Pancreas (tissue), 10 donors: ENCODE measurements around the gene GREM1. TPM values are rescaled to one million over a fixed set of nuclear protein-coding genes. Genes with fewer than 3 reads are reported as not detected.

Experiments
- ATAC-seq, 4 donors: fragments of 200-7000 bp; cut with Tn5 transposase; one replicate each; pipeline versions ENCODE4 v1.8.0 to v1.9.1; 2020; ENCODE audit warnings: mild to moderate bottlenecking in 4 of 4, moderate library complexity in 4 of 4
- DNase-seq, 6 donors: peaks; one replicate each; pipeline ENCODE4 v3.0.0-alpha.2; 2020
- FAIRE-seq: peaks from 2 replicates; lab custom pipeline; 2012; peaks lifted over from hg19 to GRCh38; lab: Jason Lieb, UNC
- H3K27ac ChIP-seq, 4 donors: fragments of 200-600 bp; sonication (generic); 1 replicate in 3 of 4; 2 replicates in 1 of 4; pipeline versions ENCODE4 v1.5.0 to v1.8.0; 2020
- H3K27me3 ChIP-seq, 4 donors: fragments of 200-600 bp; one replicate each; pipeline ENCODE4 v1.8.0; 2021
- H3K36me3 ChIP-seq, 3 donors: fragments of 200-600 bp; sonication (generic) in 1 of 3; one replicate each; pipeline versions ENCODE4 v1.5.0 to v1.8.0; 2020 to 2021
- H3K4me1 ChIP-seq, 3 donors: fragments of 200-600 bp; one replicate each; pipeline ENCODE4 v1.8.0; 2021
- H3K4me3 ChIP-seq, 4 donors: fragments of 200-600 bp; sonication (generic) in 2 of 4; one replicate each; pipeline versions ENCODE4 v1.5.0 to v1.8.0; 2020 to 2021
- H3K9me3 ChIP-seq, 4 donors: fragments of 200-600 bp; one replicate each; pipeline ENCODE4 v1.8.0; 2021
- WGBS, 2 donors: extraction: QIAGEN DNeasy Blood & Tissue Kit; methylation state at CpG; one replicate each; pipeline ENCODE4 v1.1.7; 2013; 5-methylcytosine and 5-hydroxymethylcytosine counted together
- intact Hi-C, 3 donors: fragments of 100-400 bp; cut with DNase I; formaldehyde crosslinking; loops; one replicate each; pipeline versions ENCODE4 v1.11.1 to v1.14.2; 2022
- polyA plus RNA-seq, 2 donors: library from polyadenylated mRNA; stranded (reverse); fragments of 200-250 nt; gene quantifications; one replicate each; pipeline ENCODE4 v1.2.3, GENCODE V29; 2013
- total RNA-seq, 6 donors: library from RNA; stranded (reverse); fragmentation: NEBNext Ultra II Directional in 4 of 6; extraction: Animal tissue kit (Norgen Biotek cat#: 25700) in 4 of 6; gene quantifications; one replicate each; pipeline versions ENCODE4 v1.2.1 to v1.2.4, GENCODE V29; 2021 to 2023
- TF ChIP-seq, protein P1 (sequence below), 4 donors: fragments of 200-600 bp; sonication (generic) in 3 of 4; IDR thresholded peaks; one replicate each; pipeline versions ENCODE4 v1.5.0 to v1.8.0; 2021; ENCODE audit warnings: antibody characterized with exemption in 4 of 4
- donor health status: healthy with polysubstance abuse.
- donor health status: DM: no; HTN: no; CAD: no; lungs with moderate emphysema.
- donor health status: DM: no; HTN: no; CAD: no.
- donor health status: control.
- donor health status: control.
- donor health status: Bipolar disorder and iron deficiency.
- donor health status: DM: yes; HTN: yes; CAD: no.
- donor health status: DM: no; HTN: no; CAD: no.
- donor health status: DM: no; HTN: no; CAD: no.
- donor health status: DM: yes; HTN: yes; CAD: no.

Gene GREM1
- total RNA-seq = 1 to 10 TPM in 3 of 6 donors, under 1 TPM in 3; 0.24 to 4.8 (median 1.5) TPM
- under 1 TPM; 0.34 to 0.42 TPM for polyA plus RNA-seq

DNA sequence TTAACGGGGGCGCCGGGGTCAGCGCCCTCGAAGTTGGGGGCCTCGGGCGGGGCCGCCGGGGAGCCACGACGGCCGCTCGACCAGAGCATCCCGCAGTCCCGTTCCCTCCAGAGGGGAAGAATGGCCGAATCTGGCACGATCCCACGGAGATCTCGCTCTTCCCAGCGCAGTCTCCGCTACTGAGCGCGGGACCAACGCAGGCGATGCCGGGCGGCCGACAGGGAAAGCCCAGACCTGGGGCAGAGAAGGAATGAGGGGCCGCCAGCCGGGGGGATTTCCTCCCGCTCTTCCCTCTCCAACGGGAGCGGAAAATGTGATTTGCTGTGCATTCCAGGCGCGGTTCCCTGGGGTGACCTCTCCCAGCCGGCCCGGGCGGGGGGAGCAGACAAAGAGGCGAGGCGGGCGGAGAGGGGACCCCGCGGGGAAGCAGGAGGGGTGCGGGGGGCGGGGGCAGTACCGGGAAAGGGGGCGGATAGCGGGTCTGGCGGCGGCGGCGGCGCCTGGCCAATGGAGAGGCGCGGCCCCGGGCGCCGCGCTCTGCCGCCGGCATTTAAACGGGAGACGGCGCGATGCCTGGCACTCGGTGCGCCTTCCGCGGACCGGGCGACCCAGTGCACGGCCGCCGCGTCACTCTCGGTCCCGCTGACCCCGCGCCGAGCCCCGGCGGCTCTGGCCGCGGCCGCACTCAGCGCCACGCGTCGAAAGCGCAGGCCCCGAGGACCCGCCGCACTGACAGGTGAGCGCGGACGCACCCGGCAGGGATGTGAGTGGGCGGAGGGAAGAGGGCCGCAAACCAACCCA lies at the start of gene GREM1:
Gene GREM1, plus strand, starts transcription at position 579 of the 801 bp plus-strand sequence. CDS start 12,687 bp downstream, outside the sequence.
- Histone ChIP-seq H3K27me3 (peaks cover 0 to 20% (median 4%) of the 10 kb centered on the region in 4 donors), H3K4me1 (no peaks in the 10 kb centered on the region), H3K36me3 (no peaks in the 10 kb centered on the region), H3K9me3 (no peaks in the 10 kb centered on the region), H3K4me3 (peak within 1 kb of the TSS; percentile 16 to 53 (median 32)), H3K27ac (no peak within 1 kb of the TSS)
- ATAC-seq = peak; percentile 27 to 54 (median 46)
- 2 to 3% methylated on average over 56 to 99 of the region's 99 CpGs for WGBS, 2 donors
- TF ChIP-seq, protein P1, sequence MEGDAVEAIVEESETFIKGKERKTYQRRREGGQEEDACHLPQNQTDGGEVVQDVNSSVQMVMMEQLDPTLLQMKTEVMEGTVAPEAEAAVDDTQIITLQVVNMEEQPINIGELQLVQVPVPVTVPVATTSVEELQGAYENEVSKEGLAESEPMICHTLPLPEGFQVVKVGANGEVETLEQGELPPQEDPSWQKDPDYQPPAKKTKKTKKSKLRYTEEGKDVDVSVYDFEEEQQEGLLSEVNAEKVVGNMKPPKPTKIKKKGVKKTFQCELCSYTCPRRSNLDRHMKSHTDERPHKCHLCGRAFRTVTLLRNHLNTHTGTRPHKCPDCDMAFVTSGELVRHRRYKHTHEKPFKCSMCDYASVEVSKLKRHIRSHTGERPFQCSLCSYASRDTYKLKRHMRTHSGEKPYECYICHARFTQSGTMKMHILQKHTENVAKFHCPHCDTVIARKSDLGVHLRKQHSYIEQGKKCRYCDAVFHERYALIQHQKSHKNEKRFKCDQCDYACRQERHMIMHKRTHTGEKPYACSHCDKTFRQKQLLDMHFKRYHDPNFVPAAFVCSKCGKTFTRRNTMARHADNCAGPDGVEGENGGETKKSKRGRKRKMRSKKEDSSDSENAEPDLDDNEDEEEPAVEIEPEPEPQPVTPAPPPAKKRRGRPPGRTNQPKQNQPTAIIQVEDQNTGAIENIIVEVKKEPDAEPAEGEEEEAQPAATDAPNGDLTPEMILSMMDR (IDR thresholded peaks at IDR 0.05) = no peak
- peak in 3 of 6 donors; percentile 27 to 65 (median 61) for DNase-seq
- intact Hi-C loops = no loop called here
- FAIRE-seq = no peak

DNA sequence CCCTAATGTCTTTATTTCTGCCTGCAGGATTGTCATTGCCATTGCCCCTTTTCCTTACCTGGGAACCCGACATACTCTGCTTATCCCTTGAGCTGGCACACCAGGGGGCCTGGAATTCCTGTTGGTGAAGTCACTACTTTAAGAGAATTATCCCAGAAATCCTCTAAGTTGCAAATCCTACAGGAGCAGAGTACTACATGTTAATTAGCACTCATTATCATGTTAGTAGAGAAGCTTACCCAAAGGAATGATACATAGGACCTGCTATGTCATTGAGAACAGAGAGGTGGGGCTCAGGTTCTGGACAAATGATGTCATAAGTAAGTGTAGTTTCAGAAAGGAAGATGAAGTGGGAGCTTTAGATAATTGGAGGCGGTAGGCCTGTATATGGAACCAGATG lies 48.9 kb upstream of the GREM1 start:
- no peak overlapping the region for H3K27ac ChIP-seq
- no peaks in the 10 kb centered on the region for H3K9me3 ChIP-seq
- FAIRE-seq (no peak), ATAC-seq (no peak), DNase-seq (no peak)
- TF ChIP-seq, protein P1 (IDR thresholded peaks at IDR 0.05) = no peak
- H3K4me1 ChIP-seq = no peaks in the 10 kb centered on the region
- no peaks in the 10 kb centered on the region for H3K36me3 ChIP-seq
- 91% methylated on average over 2 of the region's 2 CpGs for WGBS, 2 donors
- H3K27me3 ChIP-seq = no peaks in the 10 kb centered on the region
- no peak overlapping the region for H3K4me3 ChIP-seq
- intact Hi-C loops = loop anchor here in 1 of 3 donors (10.0 kb wide), 1 partner anchor 266 kb away; no protein-coding TSS in a partner anchor

DNA sequence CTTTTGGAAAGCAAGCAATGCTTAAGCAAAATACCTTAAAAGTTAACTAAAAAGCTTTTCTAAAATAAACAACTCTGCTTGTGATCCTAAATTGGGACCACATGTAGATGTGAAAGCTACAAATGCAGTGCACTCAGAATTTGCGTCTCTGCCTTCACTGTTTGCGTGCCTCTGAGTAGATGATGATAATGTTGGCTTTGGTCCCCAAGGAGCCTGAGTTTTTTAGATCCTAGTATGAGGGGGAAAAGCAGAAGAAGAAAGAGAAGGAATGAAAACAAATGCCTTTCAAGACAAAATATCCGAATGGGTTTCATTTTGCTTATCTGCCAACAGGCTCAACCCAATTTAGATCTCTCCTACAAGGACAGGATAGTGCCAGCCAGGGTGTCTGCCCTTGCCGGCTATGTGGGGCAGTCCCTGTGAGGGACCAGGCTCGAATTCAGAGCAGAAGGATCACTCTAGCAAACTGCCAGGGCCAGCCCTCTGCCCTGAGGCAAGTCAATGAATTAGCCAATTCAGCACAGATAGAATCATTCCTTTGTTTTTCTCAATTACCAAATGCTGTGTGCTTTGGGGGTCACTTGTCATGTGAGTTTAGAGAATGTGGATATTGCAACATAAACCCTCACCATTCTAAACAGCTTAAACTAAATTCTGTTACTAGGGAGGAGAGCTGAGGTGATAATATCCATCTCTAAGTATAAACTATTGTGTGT lies 47.8 kb upstream of the GREM1 start:
- Histone ChIP-seq H3K27ac (no peak overlapping the region), H3K4me3 (no peak overlapping the region), H3K9me3 (no peaks in the 10 kb centered on the region), H3K4me1 (no peaks in the 10 kb centered on the region), H3K36me3 (no peaks in the 10 kb centered on the region), H3K27me3 (no peaks in the 10 kb centered on the region)
- peak in 3 of 4 donors; percentile 26 to 43 (median 27) for ATAC-seq
- intact Hi-C loops = loop anchor here in 1 of 3 donors (10.0 kb wide), 1 partner anchor 265 kb away; no protein-coding TSS in a partner anchor
- no peak for DNase-seq
- TF ChIP-seq, protein P1 (IDR thresholded peaks at IDR 0.05) = no peak
- FAIRE-seq = no peak
- WGBS, 2 donors = 39 to 49% methylated on average over 5 of the region's 5 CpGs

DNA sequence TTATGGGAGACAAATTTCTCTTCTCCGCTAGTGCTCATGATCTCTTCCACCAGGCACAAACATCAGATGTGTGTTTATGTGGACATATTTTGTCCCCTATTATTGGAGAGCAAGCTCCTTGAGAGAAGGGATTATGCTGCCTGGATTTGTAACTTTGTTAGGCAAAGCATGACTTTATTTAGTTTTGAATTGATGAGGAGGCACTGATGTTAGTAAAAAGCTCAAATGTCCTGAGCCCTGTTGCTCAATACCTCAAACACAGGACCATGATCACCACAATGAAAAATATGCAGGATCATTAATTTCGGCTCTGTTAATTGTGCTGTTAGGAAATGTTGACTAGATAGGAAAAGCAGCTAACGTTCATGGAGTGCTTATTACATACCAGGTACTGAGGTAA lies 47.2 kb upstream of the GREM1 start:
- H3K4me3 ChIP-seq = no peak overlapping the region
- DNase-seq = no peak
- no peaks in the 10 kb centered on the region for H3K27me3 ChIP-seq
- no peaks in the 10 kb centered on the region for H3K36me3 ChIP-seq
- no peak for FAIRE-seq
- 71 to 81% methylated on average over 3 of the region's 3 CpGs for WGBS, 2 donors
- no peaks in the 10 kb centered on the region for H3K4me1 ChIP-seq
- no peak overlapping the region for H3K27ac ChIP-seq
- intact Hi-C loops = no loop called here
- no peak for ATAC-seq
- no peaks in the 10 kb centered on the region for H3K9me3 ChIP-seq
- TF ChIP-seq, protein P1 (IDR thresholded peaks at IDR 0.05) = no peak
